ENCODE data around the gene GRAMD4. TPM values are rescaled to one million over a fixed set of nuclear protein-coding genes. Genes with fewer than 3 reads are reported as not detected.

The GRAMD4 gene
- total and polyA plus RNA-seq, 10 of the 15 experiments (the other 5 are each of a cell fraction or from before 2014, with no cell fraction given) = 0.21 to 45.5 (median 10.6) TPM

- TF ChIP-seq E4F1 (IDR thresholded peaks at IDR 0.05; ENCODE audit: borderline replicate concordance, partially characterized antibody) = no peak
- TF ChIP-seq MEF2B (IDR thresholded peaks at IDR 0.05; ENCODE audit: partially characterized antibody, poor library complexity, severe bottlenecking) = no peak
- no peak for TF ChIP-seq SUZ12 (IDR thresholded peaks at IDR 0.05; ENCODE audit: unreplicated experiment)
- TF ChIP-seq ZBTB33 (IDR thresholded peaks at IDR 0.05) = no peak
- TF ChIP-seq, protein P1, sequence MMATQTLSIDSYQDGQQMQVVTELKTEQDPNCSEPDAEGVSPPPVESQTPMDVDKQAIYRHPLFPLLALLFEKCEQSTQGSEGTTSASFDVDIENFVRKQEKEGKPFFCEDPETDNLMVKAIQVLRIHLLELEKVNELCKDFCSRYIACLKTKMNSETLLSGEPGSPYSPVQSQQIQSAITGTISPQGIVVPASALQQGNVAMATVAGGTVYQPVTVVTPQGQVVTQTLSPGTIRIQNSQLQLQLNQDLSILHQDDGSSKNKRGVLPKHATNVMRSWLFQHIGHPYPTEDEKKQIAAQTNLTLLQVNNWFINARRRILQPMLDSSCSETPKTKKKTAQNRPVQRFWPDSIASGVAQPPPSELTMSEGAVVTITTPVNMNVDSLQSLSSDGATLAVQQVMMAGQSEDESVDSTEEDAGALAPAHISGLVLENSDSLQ (IDR thresholded peaks at IDR 0.05) = peak; percentile 37; the same call in 1 of the 2 replicates
- no peak for TF ChIP-seq NR2C1 (IDR thresholded peaks at IDR 0.05)
- no peak for TF ChIP-seq EGR1 (IDR thresholded peaks at IDR 0.05; ENCODE audit: borderline replicate concordance in 1 of 2, low read depth in 2 of 2, low read length in 2 of 2)
- TF ChIP-seq MLLT1 (IDR thresholded peaks at IDR 0.05) = 0 out of 2 replicates have a peak, but pooled peaks have one; percentile 51
- TF ChIP-seq ZNF24 (IDR thresholded peaks at IDR 0.05) = no peak
- peak; percentile 91 for TF ChIP-seq YY1 (IDR thresholded peaks at IDR 0.05; ENCODE audit: low read depth, low read length)
- TF ChIP-seq IKZF1 (conservative IDR thresholded peaks at IDR 0.05) = 0 out of 2 replicates have a peak, but pooled peaks have one; percentile 10
- TF ChIP-seq CEBPB (IDR thresholded peaks at IDR 0.05; ENCODE audit: borderline replicate concordance in 1 of 2, low read depth in 2 of 2, low read length in 2 of 2) = no peak
- TF ChIP-seq POLR2AphosphoS5 (IDR thresholded peaks at IDR 0.05; ENCODE audit: low read length) = no peak
- TF ChIP-seq BACH1 (IDR thresholded peaks at IDR 0.05; ENCODE audit: borderline replicate concordance) = no peak
- TF ChIP-seq EP300 (IDR thresholded peaks at IDR 0.05; ENCODE audit: borderline replicate concordance in 1 of 2, control insufficient read depth in 1 of 2, low read depth in 2 of 2, low read length in 2 of 2) = no peak
- no peak for TF ChIP-seq ZNF274 (IDR thresholded peaks at IDR 0.05; ENCODE audit: insufficient read depth, insufficient read length)
- TF ChIP-seq FOS (IDR thresholded peaks at IDR 0.05; ENCODE audit: borderline replicate concordance, extremely low read depth, insufficient read length) = no peak
- 0 out of 2 replicates have a peak, but pooled peaks have one; percentile 63 for TF ChIP-seq RB1 (IDR thresholded peaks at IDR 0.05; ENCODE audit: borderline replicate concordance)
- no peak for TF ChIP-seq JUNB (IDR thresholded peaks at IDR 0.05)
- no peak for TF ChIP-seq PAX5 (IDR thresholded peaks at IDR 0.05; ENCODE audit: borderline replicate concordance, low read depth, low read length)
- no peak for TF ChIP-seq EZH2 (IDR thresholded peaks at IDR 0.05; ENCODE audit: borderline replicate concordance, control insufficient read depth, low read depth, low read length)
- no peak for TF ChIP-seq CREM (IDR thresholded peaks at IDR 0.05; ENCODE audit: low read depth)
These were observed 5.9 kb upstream of the GRAMD4 start (continued) for GRCh38 chr22:46614025-46614931.
